Measurements from ENCODE around the gene NPB. TPM values are rescaled to one million over a fixed set of nuclear protein-coding genes. Genes with fewer than 3 reads are reported as not detected.
"Not testable (repeated sequence)": the region's sequence is repeated elsewhere in the genome, so short reads cannot be mapped to it uniquely, and the experiment has no call there.

NPB gene
- total RNA-seq, 2 donors from 2014 or later, result 0.29 to 0.46 TPM

- intact Hi-C loops (cut with DNase I), result no loop called here
- no peak for DNase-seq (ENCODE audit: low spot score)
Measured at GRCh38 chr17:81909231-81909630, 7.2 kb downstream of the NPB start.

GRCh38 chr17:81909966-81910839 lies 8.2 kb downstream of the NPB start:
- intact Hi-C loops (cut with DNase I), result loop anchor here in 1 of 2 donors (5.0 kb wide), 1 partner anchor 843 kb away; no protein-coding TSS in a partner anchor
- no peak for DNase-seq (ENCODE audit: low spot score)

GRCh38 chr17:81910840-81911276 lies 8.8 kb downstream of the NPB start:
- DNase-seq (ENCODE audit: low spot score), result no peak
- intact Hi-C loops (cut with DNase I), result loop anchor here in 1 of 2 donors (5.0 kb wide), 1 partner anchor 844 kb away; no protein-coding TSS in a partner anchor

DNA sequence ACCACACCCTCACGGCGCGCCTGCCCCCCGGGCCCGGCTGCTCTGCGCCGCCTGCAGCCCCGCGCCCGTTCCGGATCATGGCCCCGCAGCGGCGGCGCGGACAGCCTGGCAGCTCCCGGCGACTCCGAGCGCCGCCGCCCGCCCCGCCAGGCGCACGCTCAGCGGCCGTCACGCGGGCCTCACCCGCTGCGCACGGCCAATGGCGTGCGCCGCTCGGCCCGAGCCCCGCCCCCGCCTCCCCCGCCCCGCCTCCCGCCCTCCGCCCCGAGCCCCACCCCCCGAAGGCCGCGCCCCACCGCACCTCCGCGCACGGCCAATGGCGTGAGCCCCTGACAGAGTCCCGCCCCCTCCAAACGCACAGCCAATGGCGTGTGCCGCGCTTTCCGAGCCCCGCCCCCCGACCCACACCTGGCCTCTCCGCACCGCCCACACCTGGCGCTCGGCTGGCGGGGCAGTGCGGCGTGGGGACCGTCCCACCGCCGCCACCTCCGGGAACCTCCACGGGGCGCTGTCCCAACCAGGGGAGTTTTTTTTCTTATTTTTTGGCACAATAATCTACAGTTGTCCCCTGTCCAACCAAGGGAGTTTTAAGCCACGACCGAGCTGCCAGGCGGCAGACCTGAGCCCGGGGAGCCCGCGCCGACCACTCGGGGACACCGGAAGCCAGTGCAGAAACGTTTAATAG lies 9.4 kb downstream of the NPB start, which contains the start of gene PCYT2:
TSS of gene PCYT2 (minus strand) at position 123 of the 685 bp plus-strand sequence. CDS start at position 79, 44 bp downstream.
- intact Hi-C loops (cut with DNase I), result loop anchor here in 1 of 2 donors (5.0 kb wide), 1 partner anchor 844 kb away; no protein-coding TSS in a partner anchor
- DNase-seq (ENCODE audit: low spot score), result peak; percentile 96

- no peak for DNase-seq (ENCODE audit: low spot score)
- intact Hi-C loops (cut with DNase I), result loop anchor here (2.0 to 5.0 kb wide), 2 partner anchors 79 to 845 kb away; no protein-coding TSS in a partner anchor
Measured at GRCh38 chr17:81911969-81912368, 9.9 kb downstream of the NPB start.

- intact Hi-C loops (cut with DNase I), result loop anchor here (2.0 to 5.0 kb wide), 2 partner anchors 78 to 845 kb away; no protein-coding TSS in a partner anchor
- DNase-seq (ENCODE audit: low spot score), result no peak
Measured at GRCh38 chr17:81912441-81913309, 10.6 kb downstream of the NPB start.

DNA sequence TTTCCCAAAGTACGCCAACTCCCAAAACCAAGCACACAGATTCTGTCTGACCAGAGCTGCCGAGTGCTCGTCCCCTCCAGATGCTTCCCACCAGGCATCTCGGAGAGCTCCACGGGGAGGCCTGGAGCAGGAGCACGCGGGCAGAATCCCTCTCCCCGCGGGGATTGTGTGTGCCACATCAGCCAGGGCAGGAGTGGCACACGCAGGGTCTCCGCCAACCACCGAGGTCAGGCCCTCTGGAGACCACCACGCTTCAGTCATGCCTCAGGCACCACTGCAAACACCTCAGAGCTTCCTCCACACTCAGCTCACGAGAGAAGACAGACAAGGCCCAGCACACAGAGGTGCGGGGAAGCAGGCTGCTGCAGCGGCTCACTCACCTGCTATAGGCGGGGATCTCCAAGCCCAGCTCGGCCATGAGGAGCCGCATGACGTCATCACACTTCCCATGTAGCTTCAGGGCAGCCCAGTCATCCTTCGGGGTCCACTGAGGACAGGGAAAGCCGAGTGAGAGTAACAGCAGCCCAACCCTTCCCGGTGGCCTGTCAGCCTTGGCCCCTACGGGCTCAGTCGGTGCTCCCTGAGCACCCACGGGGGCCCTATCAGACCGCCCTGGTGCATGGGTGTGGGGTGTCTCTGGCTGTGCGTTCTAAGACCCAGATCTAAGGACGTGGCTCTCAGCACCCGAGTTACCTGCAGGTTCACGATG lies 11.5 kb downstream of the NPB start:
- DNase-seq (ENCODE audit: low spot score), result no peak
- intact Hi-C loops (cut with DNase I), result loop anchor here (2.0 to 5.0 kb wide), 2 partner anchors 77 to 846 kb away; no protein-coding TSS in a partner anchor

DNA sequence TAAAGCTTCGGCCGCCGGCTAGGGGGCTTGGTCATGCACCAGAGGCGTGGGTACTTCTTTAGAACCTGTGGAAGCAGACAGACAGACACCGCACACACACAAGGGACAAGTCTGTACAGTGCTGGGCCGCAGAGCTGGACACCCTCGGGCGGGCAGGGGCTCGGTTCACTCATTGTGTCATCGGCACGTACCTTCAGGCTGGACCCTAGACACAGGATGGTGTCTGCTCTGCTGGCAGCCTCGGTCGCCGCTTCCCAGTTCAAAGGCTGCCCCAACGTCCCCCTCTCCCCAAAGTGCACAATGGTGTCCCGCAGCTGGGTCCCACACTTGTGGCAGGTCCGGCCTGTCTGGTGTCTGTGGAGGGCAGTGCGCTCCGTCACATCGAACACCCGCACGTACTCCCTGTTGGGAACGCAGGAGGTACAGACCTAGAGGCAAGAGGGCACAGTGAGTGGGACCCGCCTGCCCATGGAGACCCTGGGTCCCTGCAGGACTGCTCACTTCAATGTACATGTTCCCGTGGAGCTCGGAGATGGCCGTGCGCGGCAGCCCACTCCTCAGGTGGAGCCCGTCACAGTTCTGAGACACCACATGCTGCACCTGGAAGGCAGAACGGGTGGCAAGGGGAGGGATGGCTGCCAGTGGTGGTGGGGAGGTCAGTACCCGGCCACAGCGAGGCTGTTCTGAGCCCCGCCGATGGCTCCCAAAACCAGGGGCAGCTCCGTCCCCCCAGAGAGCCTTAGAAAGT lies 12.2 kb downstream of the NPB start:
- no peak for DNase-seq (ENCODE audit: low spot score)
- intact Hi-C loops (cut with DNase I), result loop anchor here in 1 of 2 donors (5.0 kb wide), 1 partner anchor 847 kb away; no protein-coding TSS in a partner anchor

DNA sequence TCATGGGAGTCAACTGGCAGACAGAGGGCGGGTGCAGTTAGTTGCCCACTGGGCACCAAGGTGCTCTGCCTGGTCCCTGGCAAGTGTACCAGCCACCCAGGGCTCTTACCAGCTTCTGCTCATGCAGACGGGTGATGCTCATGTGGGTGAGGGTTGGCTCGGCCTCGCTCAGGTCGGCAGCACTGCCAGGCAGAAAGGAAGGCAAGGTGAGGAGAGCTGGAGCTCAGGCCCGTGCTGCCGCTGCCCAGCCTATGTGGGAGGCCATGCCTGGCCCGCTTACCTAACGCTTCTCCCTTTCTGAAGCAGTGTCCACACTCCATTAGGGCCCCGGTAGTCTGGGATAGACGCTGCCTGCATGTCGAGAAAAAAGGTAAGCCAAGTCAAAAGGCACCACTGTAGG lies 13.3 kb downstream of the NPB start:
- intact Hi-C loops (cut with DNase I), result no loop called here
- no peak for DNase-seq (ENCODE audit: low spot score)

DNA sequence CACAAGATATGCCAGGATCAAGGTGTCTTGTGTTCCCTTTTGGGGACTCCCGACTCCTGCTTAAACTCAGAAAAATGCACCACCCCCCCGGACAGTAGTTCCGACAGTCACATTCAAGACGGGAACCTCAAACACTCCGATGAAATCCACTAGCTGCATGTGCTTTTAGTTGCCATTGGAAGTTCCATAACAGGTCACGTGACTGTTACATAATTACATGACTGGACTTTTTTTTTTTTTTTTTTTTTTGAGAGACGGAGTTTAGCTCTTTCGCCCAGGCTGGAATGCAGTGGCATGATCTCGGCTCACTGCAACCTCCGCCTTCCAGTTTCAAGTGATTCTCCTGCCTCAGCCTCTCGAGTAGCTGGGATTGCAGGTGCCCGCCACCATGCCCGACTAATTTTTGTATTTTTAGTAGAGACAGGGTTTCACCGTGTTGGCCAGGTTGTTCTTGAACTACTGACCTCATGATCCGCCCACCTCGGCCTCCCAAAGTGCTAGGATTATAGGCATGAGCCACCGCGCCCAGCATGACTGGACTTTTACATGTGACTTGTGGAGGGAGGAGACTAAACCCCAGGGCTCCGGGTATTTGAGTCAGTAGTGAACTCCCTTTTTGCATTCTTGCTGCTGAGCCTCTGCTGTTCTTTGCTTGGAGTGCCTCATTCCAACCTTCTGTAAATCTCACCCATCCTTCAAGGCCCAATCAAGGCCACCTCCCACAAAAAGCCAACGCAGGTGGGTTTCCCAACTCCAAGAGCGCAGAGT lies 14.4 kb downstream of the NPB start:
- intact Hi-C loops (cut with DNase I), result no loop called here
- DNase-seq (ENCODE audit: low spot score), result no peak

DNA sequence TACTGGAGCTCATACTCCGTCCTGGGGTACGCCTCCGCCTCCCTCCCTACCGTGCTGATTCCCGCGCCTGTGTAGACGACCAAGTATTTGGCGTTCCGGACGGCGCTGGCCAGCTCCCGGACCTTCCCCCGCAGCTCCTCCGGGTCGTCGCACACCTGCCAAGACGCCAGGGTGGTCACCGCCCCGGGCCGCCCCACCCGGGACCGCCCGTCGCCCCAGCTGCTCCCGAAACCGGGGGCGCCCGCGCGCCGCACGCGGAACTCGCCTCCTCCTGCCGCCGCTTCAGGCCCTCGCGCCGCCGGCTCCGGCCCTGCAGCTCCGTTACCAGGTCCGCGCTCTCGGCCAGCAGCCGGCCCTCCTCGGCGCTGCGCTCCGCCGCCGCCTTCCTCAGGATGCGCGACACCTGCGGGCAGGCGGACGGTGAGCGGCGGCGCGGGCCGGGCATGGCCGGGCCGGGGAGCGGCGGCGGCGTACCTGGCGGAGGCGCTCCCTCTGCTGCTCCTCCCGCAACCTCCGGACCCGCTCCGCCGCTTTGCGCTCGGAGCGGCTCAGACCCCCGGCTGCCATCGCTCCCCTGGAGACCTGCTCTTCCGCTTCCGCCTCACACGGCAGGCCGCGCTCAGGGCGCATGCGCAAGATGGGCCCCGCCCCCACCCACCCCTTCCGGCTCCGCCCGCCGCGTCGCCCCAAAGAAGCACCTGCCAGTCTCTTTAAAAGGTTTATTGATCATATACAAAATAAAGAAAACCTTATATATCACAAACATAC lies 15.7 kb downstream of the NPB start, which contains the start of gene SIRT7:
TSS of gene SIRT7 (minus strand) at position 612 of the 768 bp plus-strand sequence. CDS start at position 567, 45 bp downstream.
- peak; percentile 92 for DNase-seq (ENCODE audit: low spot score)
- intact Hi-C loops (cut with DNase I), result no loop called here

GRCh38 chr17:81918333-81918669 lies 16.3 kb downstream of the NPB start:
- intact Hi-C loops (cut with DNase I); DNase-seq (ENCODE audit: low spot score): not testable (repeated sequence)

GRCh38 chr17:81918832-81919545 lies 17.0 kb downstream of the NPB start:
- no peak for DNase-seq (ENCODE audit: low spot score)
- intact Hi-C loops (cut with DNase I), result no loop called here

DNA sequence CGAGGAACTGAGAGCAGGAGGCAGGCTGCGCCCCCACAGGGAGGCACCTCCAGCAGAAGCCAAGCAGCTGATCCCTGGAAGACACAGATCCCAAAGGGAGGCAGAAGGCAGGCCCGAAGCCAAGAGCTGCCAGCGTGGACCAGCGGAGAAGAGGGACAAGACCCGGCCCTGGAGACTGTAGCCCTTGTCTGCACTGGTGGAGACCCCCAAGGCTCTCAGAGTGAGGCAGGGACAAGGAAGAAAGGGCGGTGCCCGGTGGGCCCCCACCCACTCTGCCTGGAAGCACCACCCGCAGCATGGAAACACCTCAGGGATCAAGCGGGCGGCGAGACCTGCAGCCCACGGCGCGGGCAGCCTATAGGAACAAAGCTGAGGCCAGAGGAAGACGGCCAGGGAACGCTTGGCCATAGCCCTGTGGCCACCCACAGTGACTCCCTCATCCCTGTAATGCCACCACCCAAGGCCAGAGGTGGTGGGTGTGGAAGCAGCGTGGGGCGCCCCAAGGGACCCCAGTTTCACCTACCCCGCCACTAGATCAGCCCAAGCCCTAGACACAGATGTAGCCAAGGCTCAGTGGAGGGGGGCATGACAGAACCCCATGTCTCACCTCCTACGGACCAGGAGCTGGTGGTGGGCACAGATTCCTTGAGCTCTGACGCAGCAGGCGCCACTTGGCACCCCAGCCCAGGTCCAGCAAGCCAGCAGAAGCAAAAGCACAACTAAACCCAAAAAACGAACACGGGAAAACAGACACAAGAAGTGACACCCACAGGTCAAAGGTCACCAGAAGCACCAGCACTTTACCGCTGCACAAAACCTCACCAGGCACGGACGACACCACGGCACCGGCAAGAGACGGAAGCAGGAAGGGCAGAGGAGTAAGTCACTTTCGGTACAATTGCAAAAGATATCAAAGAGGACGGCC lies 18.8 kb downstream of the NPB start:
- intact Hi-C loops (cut with DNase I), result no loop called here
- DNase-seq (ENCODE audit: low spot score), result no peak

GRCh38 chr17:81921537-81921862 lies 19.5 kb downstream of the NPB start:
- no peak for DNase-seq (ENCODE audit: low spot score)
- intact Hi-C loops (cut with DNase I), result no loop called here

Measured in posterior vena cava (tissue), 2 donors.